Stimulated activated CD4-positive, alpha-beta T cell treated with anti-CD3 and anti-CD28 coated beads, TNF-alpha, amount 100 ng/mL, for 48 hours (primary cell): ENCODE measurements around the gene KRTAP4-8.
"Not testable (repeated sequence)": the region's sequence is repeated elsewhere in the genome, so short reads cannot be mapped to it uniquely, and the experiment has no call there.

Experiments
- DNase-seq, 3 donors: peaks; one replicate each; pipeline ENCODE4 v3.0.0-alpha.2; 2020; ENCODE audit warnings: low read depth in 3 of 3

Gene KRTAP4-8

DNA sequence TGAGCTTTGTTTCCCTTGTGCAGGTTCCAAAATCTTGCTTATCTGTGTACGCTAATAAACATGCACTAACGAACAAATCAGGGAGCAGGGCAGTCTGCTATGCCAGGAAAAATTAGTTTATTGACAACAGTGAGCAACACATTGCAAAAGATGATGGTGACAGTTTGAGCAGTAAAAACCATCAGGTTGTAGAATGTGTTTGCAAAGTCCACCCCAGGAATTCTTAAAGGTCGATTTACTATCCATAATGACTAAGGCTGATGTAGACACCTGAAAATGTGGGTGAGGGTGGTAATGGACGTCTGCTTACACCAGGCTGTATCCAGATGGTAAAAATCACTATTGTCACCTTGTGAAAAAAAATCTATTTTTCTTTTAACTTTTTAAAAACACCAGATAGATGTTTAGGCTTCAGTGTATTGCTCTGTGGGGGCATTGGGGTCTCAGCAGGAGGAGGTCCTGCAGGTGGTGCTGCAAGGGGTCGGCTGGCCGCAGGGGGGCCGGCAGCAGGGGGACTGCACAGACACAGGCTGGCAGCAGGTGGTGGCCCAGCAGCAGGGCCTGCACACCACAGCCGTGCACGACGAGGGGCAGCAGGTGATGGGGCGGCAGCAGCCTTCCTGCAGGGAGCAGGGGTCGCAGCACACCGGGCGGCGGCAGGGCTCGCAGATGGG, 32.8 kb downstream of the KRTAP4-8 start:
- not testable (repeated sequence) for DNase-seq

DNA sequence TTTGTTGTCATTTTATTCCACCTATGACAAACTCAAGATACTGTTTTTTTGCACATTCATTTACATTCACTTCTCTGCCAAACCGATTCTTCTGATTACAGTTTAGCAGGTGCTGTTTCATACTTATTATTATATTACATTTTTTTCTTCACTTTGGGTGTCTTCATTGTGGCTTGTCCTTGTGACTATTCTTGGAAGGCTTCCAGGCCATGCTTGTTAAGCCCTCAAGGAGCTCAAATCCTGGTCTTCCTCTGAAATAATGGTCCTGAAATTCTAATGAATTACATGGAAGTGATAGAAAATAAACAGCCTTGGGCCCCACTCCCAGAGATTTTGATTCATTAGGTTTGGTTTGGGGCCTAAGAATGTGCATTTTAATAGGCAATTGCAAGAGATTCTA, 33.6 kb downstream of the KRTAP4-8 start:
- DNase-seq: no peak

DNA sequence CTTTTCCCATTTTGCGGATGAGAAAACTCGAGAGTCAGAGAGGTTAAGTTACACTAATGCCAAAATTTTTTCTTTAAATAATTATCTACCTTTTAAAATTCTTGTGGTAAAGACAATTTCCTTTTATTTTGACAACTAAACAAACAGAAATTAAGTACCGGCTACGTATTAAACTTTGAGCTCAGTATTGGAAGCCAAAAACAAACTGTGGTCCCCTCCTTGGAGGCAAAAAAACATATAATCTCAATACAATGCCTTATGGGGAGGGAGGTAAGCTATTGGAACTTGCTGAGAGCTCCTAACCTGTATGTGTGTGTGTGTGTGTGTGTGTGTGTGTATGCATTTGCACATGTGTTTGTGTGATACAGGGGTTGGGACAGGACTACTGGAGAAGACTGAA, 34.5 kb downstream of the KRTAP4-8 start:
- no peak for DNase-seq

DNA sequence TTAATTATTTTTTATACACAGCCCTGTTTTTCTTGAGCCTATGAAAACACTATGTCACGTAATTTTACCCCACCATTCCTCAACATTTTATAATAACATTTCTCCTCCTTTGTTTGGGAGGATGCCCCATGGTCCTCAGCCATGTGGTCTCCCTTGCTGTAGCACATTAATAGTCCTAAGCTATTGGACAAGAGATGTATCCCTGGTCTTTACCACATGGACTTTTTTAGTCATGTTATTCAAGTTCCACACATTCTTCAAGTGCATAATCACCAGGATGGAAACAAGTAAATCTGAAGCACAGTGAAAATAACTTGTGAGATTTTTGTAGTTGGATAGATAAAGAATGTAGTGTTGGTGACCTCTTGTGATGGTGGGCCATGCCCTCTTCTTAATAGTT, 36.0 kb downstream of the KRTAP4-8 start:
- DNase-seq: no peak

DNA sequence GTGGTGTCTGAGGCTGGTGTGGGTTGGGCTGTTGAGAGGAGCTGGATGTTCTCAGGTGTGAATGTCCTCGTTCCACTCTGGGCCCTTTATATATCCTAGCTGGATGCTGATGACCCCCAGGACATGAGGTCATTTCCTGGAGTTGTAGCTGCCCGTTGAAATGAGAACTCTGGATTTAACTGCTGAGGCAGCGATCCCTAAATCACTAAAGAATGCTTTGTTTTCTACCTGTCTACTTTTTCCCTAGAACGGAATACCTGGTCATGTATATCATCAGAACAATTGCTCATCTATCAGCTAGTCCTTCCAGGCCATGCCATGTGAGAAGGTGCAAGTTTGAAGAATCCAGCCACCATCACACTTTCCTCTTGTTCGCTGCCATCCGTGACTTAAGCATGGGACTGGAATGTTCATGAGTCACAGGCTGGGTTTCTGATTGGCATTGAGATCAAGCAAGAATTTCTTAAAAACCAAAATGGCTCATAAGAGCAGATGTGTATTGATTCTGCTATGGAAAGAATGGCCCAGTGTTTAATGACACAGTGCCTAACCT, 37.8 kb downstream of the KRTAP4-8 start, which contains the start of gene KRTAP2-3:
KRTAP2-3 (minus strand) TSS at position 63 of the 553 bp plus-strand sequence. CDS start 64 bp downstream, outside the sequence.
- DNase-seq: no peak

DNA sequence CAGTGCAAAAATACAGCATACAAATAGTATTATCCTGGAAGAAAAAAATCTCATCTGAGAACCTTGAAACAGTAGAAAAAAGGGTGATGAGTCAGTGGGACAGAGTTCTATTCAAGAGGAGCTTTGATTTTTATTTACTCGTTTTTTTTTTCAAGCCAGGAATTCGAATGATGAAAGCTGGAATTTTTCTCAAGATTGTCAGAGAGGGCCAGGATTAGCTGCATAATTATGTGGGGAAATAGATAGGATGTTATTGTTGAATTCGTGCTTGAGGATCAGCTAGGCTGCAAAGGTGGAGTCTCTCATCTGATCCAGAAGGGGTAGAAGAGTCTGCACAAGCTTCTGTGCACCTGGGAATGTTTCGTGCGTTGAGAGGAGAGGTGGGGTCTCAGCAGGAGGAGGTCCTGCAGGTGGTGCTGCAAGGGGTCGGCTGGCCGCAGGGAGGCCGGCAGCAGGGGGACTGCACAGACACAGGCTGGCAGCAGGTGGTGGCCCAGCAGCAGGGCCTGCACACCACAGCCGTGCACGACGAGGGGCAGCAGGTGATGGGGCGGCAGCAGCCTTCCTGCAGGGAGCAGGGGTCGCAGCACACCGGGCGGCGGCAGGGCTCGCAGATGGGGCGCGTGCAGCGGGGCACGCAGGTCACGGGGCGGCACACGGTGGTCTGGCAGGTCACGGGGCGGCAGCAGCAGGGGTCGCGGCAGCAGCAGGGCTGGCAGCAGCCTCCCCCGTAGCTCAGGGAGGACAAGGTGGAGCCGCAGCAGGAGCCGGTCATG, 38.5 kb downstream of the KRTAP4-8 start:
- not testable (repeated sequence) for DNase-seq

DNA sequence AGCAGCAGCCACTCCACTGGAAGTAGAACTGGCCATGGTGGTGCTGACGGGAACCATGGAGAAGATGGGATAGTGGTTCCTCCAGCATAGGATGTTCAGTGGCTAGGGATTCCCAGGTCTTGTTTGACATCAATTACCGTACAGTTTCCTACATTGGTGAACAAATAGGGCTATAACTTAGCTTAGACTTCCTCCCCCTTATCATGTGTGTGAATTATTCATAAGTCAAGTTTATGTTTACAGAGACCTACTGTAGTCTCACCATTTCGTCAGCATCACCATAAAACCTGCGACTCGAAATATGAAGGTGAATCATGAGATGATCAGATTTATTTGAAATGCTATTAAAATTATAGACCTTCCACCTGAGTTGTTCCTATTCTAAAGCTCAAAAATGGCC, 39.2 kb downstream of the KRTAP4-8 start:
- DNase-seq: no peak

DNA sequence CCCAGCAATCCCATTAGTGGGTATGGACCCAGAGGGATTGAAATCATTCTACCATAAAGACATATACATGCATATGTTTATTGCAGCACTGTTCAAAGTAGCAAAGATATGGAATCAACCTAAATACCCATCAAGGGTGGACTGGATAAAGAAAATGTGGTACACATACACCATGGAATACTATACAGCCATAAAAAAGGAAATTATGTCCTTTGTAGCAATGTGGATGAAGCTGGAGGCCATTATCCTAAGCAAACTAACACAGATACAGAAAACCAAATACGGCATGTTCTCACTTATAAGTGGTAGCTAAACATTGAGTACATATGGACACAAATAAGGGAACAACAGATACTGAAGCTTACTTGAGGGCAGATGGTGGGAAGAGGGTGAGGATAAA, 40.4 kb downstream of the KRTAP4-8 start:
- no peak for DNase-seq

DNA sequence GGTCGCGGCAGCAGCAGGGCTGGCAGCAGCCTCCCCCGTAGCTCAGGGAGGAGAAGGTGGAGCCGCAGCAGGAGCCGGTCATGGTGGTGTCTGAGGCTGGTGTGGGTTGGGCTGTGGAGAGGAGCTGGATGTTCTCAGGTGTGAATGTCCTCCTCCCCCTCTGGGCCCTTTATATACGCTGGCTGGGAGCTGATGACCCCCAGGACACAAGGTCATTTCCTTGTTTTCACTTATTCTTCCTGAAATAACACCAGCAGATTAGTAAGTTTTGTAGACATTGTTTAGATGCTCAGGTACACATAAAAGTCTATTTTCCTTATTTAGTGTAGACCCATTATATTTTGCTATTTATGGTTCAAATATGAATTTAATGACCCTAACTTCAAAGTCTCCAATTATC, 42.8 kb downstream of the KRTAP4-8 start, which contains the start of gene KRTAP2-2:
KRTAP2-2 (minus strand) TSS at position 101 of the 400 bp plus-strand sequence; CDS start at position 82, 19 bp downstream.
- not testable (repeated sequence) for DNase-seq

DNA sequence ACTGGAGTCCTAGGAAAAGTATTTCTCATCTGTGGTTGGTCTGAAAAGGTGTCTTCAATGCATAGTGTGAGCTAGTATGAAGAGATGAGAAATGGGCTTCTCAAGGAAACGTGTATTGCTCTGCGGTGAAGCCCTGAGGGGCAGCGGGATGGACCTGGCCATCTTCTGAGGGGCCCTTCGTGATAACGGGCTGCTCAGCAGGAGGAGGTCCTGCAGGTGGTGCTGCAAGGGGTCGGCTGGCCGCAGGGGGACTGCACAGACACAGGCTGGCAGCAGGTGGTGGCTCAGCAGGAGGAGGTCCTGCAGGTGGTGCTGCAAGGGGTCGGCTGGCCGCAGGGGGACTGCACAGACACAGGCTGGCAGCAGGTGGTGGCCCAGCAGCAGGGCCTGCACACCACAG, 43.4 kb downstream of the KRTAP4-8 start:
- not testable (repeated sequence) for DNase-seq

DNA sequence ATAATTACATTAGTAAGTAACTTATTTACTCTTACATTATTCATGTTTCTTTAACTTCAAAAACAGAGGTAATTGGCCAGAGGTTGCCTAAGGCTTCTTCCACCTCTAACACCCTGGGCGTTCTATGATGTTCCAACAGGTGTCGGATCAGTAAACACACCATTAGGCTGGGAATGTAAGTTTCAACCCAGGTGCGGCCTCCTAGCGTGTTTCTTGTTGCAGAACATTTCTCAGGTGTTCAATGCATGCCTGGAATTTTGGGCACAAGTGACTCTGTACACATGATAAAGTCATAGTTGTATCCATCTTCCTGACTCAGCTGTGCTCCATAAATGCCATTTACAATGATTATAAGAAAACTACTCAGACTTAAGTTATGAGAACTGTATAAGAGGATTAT, 43.9 kb downstream of the KRTAP4-8 start:
- no peak for DNase-seq

DNA sequence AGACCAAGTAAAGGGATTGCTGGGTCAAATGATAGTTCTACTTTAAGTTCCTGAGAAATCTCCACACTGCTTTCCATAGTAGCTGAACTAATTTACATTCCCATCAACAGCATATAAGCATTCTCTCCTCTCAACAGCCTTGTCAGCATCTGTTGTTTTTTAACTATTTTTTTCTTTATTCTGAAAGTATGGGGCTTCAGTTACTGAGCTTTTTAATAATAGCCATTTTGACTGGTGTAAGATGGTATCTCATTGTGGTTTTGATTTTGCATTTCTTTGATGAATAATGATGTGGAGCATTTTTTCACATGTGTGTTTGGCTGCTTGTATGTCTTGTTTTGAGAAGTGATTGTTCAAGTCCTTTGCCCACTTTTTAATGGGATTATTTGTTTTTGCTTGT, 45.4 kb downstream of the KRTAP4-8 start:
- no peak for DNase-seq

DNA sequence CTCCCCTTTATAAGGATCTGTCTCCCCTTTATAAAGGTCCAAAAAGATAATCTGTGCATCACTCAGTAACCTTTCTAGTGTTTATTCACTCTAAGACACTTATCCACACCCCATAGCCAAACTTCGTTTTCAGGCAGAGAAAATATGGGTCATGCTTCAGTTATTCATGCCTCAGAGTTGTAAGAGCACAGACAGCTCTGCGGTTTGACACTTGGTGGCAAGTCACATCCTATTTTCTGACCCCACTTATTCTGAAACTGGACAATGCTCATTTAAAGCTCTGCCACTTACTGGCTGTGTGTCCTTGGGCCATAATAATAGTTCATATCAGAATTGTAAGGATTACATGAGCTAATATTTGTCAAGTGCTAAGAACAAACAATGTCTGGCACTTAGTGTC, 48.8 kb downstream of the KRTAP4-8 start:
- DNase-seq: no peak

DNA sequence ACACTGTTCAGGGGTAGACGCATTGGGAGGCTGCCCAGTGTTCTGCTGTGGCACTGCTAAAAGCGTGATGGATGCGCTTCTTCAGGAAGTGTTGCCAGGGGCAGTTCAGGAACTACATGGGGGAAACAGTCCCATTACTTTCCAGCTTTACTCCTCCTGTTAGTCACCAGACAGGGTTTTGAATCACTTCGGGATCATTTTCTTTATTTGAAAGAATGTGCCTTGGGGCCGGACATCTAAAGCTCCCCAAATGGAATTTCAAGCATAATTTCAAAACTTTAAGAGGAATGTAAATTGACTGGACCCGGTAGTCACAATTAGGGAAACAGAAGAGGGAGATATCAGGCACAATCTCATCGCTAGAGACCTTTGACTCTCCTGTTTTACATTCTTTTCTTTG, 49.5 kb downstream of the KRTAP4-8 start:
- DNase-seq: no peak
